ENCODE results near the gene GATAD2B.

GRCh38 chr1:153906396-153906795 lies 16.4 kb downstream of the GATAD2B start:
- TF ChIP-seq CTCF (IDR thresholded peaks at IDR 0.05) (no peak), POLR2A (IDR thresholded peaks at IDR 0.05) (no peak)

Measured in thyroid gland (tissue), 4 donors.